Measurements from ENCODE around the gene FIGNL1. TPM values are rescaled to one million over a fixed set of nuclear protein-coding genes. Genes with fewer than 3 reads are reported as not detected.

FIGNL1 gene
- polyA plus RNA-seq (ENCODE audit: insufficient read length in 3 of 3): 10 to 100 TPM; 25.8 to 28.9 (median 28.7) TPM

GRCh38 chr7:50449881-50450589 is at the start of gene FIGNL1:
FIGNL1 (minus strand) TSS chr7:50450350; CDS start chr7:50447287, 3,063 bp downstream.
- peak in 1 of 3 donors; percentile 37 for DNase-seq (ENCODE audit: low read depth in 3 of 3, low spot score in 2 of 3)

GRCh38 chr7:50499092-50499491 is 48.9 kb upstream of the FIGNL1 start:
- no peak for DNase-seq (ENCODE audit: low read depth in 3 of 3, low spot score in 2 of 3)

- DNase-seq (ENCODE audit: low read depth in 3 of 3, low spot score in 2 of 3): no peak
These were observed 47.8 kb upstream of the FIGNL1 start for GRCh38 chr7:50497968-50498367.

- DNase-seq (ENCODE audit: low read depth in 3 of 3, low spot score in 2 of 3): no peak
These were observed 47.0 kb upstream of the FIGNL1 start for GRCh38 chr7:50497068-50497642.

GRCh38 chr7:50496569-50496968 is 46.4 kb upstream of the FIGNL1 start:
- no peak for DNase-seq (ENCODE audit: low read depth in 3 of 3, low spot score in 2 of 3)

GRCh38 chr7:50495746-50496145 is 45.6 kb upstream of the FIGNL1 start:
- no peak for DNase-seq (ENCODE audit: low read depth in 3 of 3, low spot score in 2 of 3)

GRCh38 chr7:50492770-50493519 is 42.8 kb upstream of the FIGNL1 start:
- DNase-seq (ENCODE audit: low read depth in 3 of 3, low spot score in 2 of 3): no peak

GRCh38 chr7:50491943-50492342 is 41.8 kb upstream of the FIGNL1 start:
- no peak for DNase-seq (ENCODE audit: low read depth in 3 of 3, low spot score in 2 of 3)

GRCh38 chr7:50491209-50491608 is 41.1 kb upstream of the FIGNL1 start:
- no peak for DNase-seq (ENCODE audit: low read depth in 3 of 3, low spot score in 2 of 3)

GRCh38 chr7:50488379-50488778 is 38.2 kb upstream of the FIGNL1 start:
- no peak for DNase-seq (ENCODE audit: low read depth in 3 of 3, low spot score in 2 of 3)

GRCh38 chr7:50486512-50486911 is 36.4 kb upstream of the FIGNL1 start:
- no peak for DNase-seq (ENCODE audit: low read depth in 3 of 3, low spot score in 2 of 3)

GRCh38 chr7:50481867-50482266 is 31.7 kb upstream of the FIGNL1 start:
- no peak for DNase-seq (ENCODE audit: low read depth in 3 of 3, low spot score in 2 of 3)

GRCh38 chr7:50480797-50481196 is 30.6 kb upstream of the FIGNL1 start:
- DNase-seq (ENCODE audit: low read depth in 3 of 3, low spot score in 2 of 3): no peak

GRCh38 chr7:50479743-50480517 is 29.8 kb upstream of the FIGNL1 start:
- no peak for DNase-seq (ENCODE audit: low read depth in 3 of 3, low spot score in 2 of 3)

GRCh38 chr7:50477640-50478039 is 27.5 kb upstream of the FIGNL1 start:
- no peak for DNase-seq (ENCODE audit: low read depth in 3 of 3, low spot score in 2 of 3)

- no peak for DNase-seq (ENCODE audit: low read depth in 3 of 3, low spot score in 2 of 3)
These were observed 26.9 kb upstream of the FIGNL1 start for GRCh38 chr7:50476953-50477625.

- no peak for DNase-seq (ENCODE audit: low read depth in 3 of 3, low spot score in 2 of 3)
These were observed 25.2 kb upstream of the FIGNL1 start for GRCh38 chr7:50475340-50475739.

GRCh38 chr7:50474382-50475160 is 24.4 kb upstream of the FIGNL1 start:
- DNase-seq (ENCODE audit: low read depth in 3 of 3, low spot score in 2 of 3): no peak

GRCh38 chr7:50473531-50473930 is 23.4 kb upstream of the FIGNL1 start:
- DNase-seq (ENCODE audit: low read depth in 3 of 3, low spot score in 2 of 3): no peak

- DNase-seq (ENCODE audit: low read depth in 3 of 3, low spot score in 2 of 3): no peak
These were observed 22.3 kb upstream of the FIGNL1 start for GRCh38 chr7:50472427-50472826.
